Measurements from ENCODE around the gene AMOT.

The AMOT gene

GRCh38 chrX:112832481-112833095 is 8.0 kb downstream of the AMOT start:
- DNase-seq (ENCODE audit: low read depth), result peak; percentile 28
- H3K4me3 ChIP-seq (ENCODE audit: control insufficient read depth, low read depth, low read length), result no peak overlapping the region
- TF ChIP-seq CTCF (conservative IDR thresholded peaks at IDR 0.05; ENCODE audit: control insufficient read depth, insufficient read depth, low read depth, low read length), result no peak

GRCh38 chrX:112830540-112830939 is 10.1 kb downstream of the AMOT start:
- TF ChIP-seq CTCF (conservative IDR thresholded peaks at IDR 0.05; ENCODE audit: control insufficient read depth, insufficient read depth, low read depth, low read length), result no peak
- DNase-seq (ENCODE audit: low read depth), result no peak
- H3K4me3 ChIP-seq (ENCODE audit: control insufficient read depth, low read depth, low read length), result no peak overlapping the region

GRCh38 chrX:112827292-112827903 is 13.2 kb downstream of the AMOT start:
- DNase-seq (ENCODE audit: low read depth), result no peak
- TF ChIP-seq CTCF (conservative IDR thresholded peaks at IDR 0.05; ENCODE audit: control insufficient read depth, insufficient read depth, low read depth, low read length), result no peak
- no peak overlapping the region for H3K4me3 ChIP-seq (ENCODE audit: control insufficient read depth, low read depth, low read length)

- DNase-seq (ENCODE audit: low read depth), result peak; percentile 13
- H3K4me3 ChIP-seq (ENCODE audit: control insufficient read depth, low read depth, low read length), result no peak overlapping the region
- no peak for TF ChIP-seq CTCF (conservative IDR thresholded peaks at IDR 0.05; ENCODE audit: control insufficient read depth, insufficient read depth, low read depth, low read length)
Observed at GRCh38 chrX:112826023-112826422, 14.6 kb downstream of the AMOT start.

- H3K4me3 ChIP-seq (ENCODE audit: control insufficient read depth, low read depth, low read length), result no peak overlapping the region
- no peak for DNase-seq (ENCODE audit: low read depth)
- no peak for TF ChIP-seq CTCF (conservative IDR thresholded peaks at IDR 0.05; ENCODE audit: control insufficient read depth, insufficient read depth, low read depth, low read length)
Observed at GRCh38 chrX:112822892-112823291, 17.7 kb downstream of the AMOT start.

GRCh38 chrX:112820364-112821268 is 20.0 kb downstream of the AMOT start:
- TF ChIP-seq CTCF (conservative IDR thresholded peaks at IDR 0.05; ENCODE audit: control insufficient read depth, insufficient read depth, low read depth, low read length), result no peak
- no peak overlapping the region for H3K4me3 ChIP-seq (ENCODE audit: control insufficient read depth, low read depth, low read length)
- DNase-seq (ENCODE audit: low read depth), result no peak
